GM12872 (cell line): ENCODE measurements around the gene FAM8A1.

ENCODE experiments used
- TF ChIP-seq, protein P1 (sequence below): IDR thresholded peaks from 3 replicates; pipeline ENCODE4 v1.5.1; 2011; ENCODE audit warnings: low read depth, mild to moderate bottlenecking, low read length, moderate library complexity; ENCODE audit not compliant: insufficient read depth

Gene FAM8A1

GRCh38 chr6:17630511-17631073 is 30.5 kb downstream of the FAM8A1 start:
- TF ChIP-seq, protein P1, sequence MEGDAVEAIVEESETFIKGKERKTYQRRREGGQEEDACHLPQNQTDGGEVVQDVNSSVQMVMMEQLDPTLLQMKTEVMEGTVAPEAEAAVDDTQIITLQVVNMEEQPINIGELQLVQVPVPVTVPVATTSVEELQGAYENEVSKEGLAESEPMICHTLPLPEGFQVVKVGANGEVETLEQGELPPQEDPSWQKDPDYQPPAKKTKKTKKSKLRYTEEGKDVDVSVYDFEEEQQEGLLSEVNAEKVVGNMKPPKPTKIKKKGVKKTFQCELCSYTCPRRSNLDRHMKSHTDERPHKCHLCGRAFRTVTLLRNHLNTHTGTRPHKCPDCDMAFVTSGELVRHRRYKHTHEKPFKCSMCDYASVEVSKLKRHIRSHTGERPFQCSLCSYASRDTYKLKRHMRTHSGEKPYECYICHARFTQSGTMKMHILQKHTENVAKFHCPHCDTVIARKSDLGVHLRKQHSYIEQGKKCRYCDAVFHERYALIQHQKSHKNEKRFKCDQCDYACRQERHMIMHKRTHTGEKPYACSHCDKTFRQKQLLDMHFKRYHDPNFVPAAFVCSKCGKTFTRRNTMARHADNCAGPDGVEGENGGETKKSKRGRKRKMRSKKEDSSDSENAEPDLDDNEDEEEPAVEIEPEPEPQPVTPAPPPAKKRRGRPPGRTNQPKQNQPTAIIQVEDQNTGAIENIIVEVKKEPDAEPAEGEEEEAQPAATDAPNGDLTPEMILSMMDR: no peak

DNA sequence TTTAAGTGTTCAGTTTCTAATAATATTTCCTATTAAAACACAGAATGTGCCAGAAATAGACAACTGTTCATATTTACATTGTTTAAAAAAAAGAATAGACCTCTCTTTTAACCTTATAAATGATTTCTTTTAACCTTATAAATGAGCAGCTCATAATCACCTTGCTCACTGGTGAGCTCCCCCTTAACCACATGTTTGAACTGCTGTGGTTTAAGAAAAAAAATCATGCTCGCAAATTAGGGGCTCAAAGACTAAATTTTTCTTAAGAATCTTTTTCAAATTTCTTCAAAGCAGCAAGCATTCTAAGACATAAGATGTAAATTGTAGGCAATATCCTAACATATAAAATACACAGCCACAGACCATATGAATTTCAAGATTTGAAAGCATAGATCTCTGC is 32.8 kb downstream of the FAM8A1 start:
- TF ChIP-seq, protein P1: no peak

DNA sequence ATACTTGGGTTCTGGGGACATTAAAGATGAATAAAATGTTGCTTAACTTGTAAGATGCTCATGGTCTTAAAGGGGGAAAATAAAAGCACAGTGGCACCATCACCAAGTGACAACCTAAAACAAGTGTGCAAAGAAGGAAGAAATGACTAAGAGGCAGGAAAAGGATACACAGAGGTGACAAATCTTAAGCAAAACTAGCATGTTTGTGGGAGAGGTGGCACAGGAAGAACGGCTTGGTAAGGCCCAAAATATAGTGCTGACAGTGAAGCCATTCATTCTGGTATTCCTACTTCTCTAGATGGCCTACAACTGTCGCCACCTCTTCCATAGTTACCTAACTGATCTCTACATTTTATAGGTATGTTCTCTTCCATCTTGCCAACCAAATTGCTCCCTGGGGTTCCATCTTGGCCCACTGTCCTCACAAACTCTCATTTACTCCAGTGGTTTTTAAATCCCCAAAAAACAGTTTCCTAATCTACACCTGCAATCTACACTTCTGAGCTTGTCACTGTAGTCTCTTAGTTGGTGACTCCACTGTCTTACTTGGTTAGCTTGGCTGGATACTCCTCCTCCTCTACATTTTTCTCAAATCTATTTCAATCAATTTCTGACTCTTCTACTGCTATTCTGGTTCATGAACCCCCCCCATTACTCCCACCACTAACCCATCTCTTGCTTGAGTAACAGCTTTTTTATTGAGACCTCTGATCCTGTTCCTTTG is 33.5 kb downstream of the FAM8A1 start:
- TF ChIP-seq, protein P1: no peak

- TF ChIP-seq, protein P1: no peak
Observed at GRCh38 chr6:17635568-17635967, 35.5 kb downstream of the FAM8A1 start.

DNA sequence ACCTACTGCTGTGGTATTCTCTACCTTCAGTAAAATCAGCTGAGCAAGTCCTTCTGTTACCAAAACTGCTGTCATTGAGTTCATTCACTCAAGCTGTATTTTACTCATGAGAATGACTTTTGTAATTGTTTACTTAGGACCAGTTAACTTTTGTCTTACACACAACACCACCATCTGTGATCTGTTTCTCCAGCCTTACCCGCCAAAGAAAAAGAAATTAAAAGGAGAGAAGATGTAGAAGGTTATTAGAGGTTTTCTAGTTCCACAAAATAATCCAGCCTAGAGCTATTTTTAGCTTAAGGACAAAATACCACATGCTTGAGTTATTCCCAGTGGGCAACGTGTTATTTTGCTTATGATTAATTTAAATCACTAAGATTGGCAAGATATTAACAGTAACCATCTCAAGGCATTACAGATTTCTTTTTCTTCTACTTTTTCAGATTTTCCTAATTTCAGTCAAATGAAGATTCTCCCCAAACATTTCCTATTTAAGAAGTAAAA is 38.2 kb downstream of the FAM8A1 start:
- TF ChIP-seq, protein P1: no peak

- TF ChIP-seq, protein P1: no peak
Observed at GRCh38 chr6:17640477-17640917, 40.4 kb downstream of the FAM8A1 start.

DNA sequence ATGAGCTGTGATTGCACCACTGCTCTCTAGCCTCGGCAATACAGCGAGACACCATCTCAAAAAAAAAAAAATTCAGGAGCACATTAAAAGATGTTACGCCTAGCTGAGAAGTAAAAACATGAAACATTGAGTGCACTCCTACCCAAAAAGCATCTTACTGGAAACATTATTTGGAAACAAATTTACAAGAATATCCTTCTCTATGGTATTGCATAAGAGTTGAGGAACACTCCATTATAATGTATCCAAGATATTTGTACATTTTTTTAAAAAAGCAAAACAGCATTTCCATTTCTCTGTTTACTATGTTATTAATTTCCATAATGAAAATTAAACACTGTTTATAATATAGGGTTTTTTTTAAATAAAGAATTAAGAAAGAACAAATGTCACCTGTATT is 48.6 kb downstream of the FAM8A1 start:
- TF ChIP-seq, protein P1: no peak
